GM12872 (cell line): Measurements from ENCODE around the gene METTL2A.

Experiments used
- TF ChIP-seq, protein P1 (sequence below): IDR thresholded peaks from 3 replicates; pipeline ENCODE4 v1.5.1; 2011; ENCODE audit warnings: low read depth, mild to moderate bottlenecking, low read length, moderate library complexity; ENCODE audit not compliant: insufficient read depth

Gene METTL2A

GRCh38 chr17:62444063-62444462 is 20.4 kb downstream of the METTL2A start:
- TF ChIP-seq, protein P1, sequence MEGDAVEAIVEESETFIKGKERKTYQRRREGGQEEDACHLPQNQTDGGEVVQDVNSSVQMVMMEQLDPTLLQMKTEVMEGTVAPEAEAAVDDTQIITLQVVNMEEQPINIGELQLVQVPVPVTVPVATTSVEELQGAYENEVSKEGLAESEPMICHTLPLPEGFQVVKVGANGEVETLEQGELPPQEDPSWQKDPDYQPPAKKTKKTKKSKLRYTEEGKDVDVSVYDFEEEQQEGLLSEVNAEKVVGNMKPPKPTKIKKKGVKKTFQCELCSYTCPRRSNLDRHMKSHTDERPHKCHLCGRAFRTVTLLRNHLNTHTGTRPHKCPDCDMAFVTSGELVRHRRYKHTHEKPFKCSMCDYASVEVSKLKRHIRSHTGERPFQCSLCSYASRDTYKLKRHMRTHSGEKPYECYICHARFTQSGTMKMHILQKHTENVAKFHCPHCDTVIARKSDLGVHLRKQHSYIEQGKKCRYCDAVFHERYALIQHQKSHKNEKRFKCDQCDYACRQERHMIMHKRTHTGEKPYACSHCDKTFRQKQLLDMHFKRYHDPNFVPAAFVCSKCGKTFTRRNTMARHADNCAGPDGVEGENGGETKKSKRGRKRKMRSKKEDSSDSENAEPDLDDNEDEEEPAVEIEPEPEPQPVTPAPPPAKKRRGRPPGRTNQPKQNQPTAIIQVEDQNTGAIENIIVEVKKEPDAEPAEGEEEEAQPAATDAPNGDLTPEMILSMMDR, result no peak

DNA sequence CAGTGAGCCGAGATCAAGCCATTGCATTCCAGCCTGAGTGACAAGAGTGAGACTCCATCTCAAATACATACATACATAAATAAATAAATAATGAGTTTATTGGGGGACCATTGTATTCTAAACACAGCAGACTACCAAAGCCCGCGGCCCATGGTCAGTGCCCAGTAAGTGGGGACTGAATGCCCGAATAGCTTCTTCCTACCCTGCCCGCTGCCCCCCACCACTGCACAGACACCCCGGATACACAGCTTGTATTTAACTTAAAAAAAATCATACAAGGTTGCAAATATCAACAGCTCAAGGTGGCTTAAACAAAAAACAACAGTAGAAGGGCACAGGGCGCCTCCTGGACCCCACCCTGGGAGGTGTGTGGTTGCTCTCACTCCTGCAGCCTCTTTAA is 32.3 kb downstream of the METTL2A start:
- TF ChIP-seq, protein P1, result no peak

DNA sequence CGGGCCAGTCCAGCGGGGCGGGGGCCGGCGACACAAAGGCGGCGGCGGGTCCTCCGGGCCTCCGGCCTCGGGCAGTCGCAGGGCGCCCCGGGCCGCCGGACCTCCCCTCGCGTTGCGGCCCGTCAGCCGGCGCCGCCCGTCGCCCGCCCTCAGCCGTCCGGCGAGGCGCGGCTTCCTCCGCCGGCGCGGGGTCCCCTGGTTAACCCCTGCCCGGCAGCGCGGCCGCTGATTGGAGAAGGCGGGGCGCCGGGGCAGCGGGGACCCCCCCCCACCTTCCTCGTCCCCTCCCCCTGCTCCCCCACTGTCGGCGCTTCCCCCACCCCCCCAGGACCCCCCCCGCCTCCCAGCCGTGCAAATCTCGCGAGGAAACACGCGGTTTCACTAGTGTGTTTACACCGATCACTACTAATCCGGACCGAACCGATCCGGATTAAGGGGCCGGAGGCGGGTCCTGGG is 54.8 kb downstream of the METTL2A start, which contains the start of gene TLK2:
TLK2 (plus strand) TSS at position 402 of the 456 bp plus-strand sequence. CDS start 2,301 bp downstream, outside the sequence.
- TF ChIP-seq, protein P1, result no peak
